ENCODE data around the gene COL9A3. TPM values are rescaled to one million over a fixed set of nuclear protein-coding genes. Genes with fewer than 3 reads are reported as not detected.

COL9A3 gene
- total RNA-seq, 1 experiment from 2014 or later = 150 TPM

DNA sequence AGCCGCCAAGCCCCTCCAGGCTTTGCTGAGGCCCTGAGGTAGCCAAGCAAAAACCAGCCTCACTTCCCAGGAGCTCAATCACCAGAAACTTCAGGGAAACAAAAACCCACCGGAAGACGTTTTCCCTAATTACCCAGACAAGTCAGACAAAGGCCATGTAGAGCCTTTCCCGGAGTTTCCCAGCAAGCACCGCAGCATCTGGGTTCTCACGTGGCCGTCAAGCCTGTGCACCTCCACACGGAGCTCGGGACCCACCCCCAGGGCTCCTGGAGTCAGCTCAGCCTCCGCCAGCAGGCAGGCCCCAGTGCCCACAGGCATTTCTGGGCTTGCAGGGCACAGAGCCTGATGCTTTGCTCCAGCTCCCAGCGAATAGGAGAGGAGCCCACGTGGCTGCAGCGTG lies 30.7 kb upstream of the COL9A3 start:
- no peaks in the 10 kb centered on the region for H3K36me3 Mint-ChIP-seq (ENCODE audit: insufficient read depth in 1 of 3, low read depth in 3 of 3)
- Histone ChIP-seq H2AK5ac (ENCODE audit: insufficient read length, low read length) (no peak overlapping the region), H3K9ac (ENCODE audit: extremely low read depth, insufficient read length, low read length) (no peak overlapping the region), H3K56ac (ENCODE audit: insufficient read length, low read depth, low read length) (no peak overlapping the region), H3K9me3 (ENCODE audit: control insufficient read depth, low read depth, low read length) (no peaks in the 10 kb centered on the region), H4K8ac (replicated peaks; ENCODE audit: insufficient read length, low read depth, low read length) (no peak overlapping the region), H3T11ph (ENCODE audit: low read length) (no peak overlapping the region), H3K79me2 (ENCODE audit: insufficient read depth, low read length) (no peaks in the 10 kb centered on the region), H3K4ac (ENCODE audit: low read depth, low read length) (no peak overlapping the region), H2BK12ac (ENCODE audit: insufficient read length, low read depth, low read length) (no peak overlapping the region), H3K79me1 (ENCODE audit: insufficient read depth, low read depth, low read length, poor library complexity, severe bottlenecking) (no peaks in the 10 kb centered on the region), H4K91ac (ENCODE audit: insufficient read length, low read depth, low read length) (no peak overlapping the region), H3K14ac (ENCODE audit: insufficient read depth, low read length) (no peak overlapping the region; the same call in 1 of the 2 replicates), H2BK120ac (ENCODE audit: low read depth, low read length, poor library complexity, severe bottlenecking) (no peak overlapping the region), H4K20me1 (ENCODE audit: control insufficient read depth, insufficient read depth, insufficient read length) (no peaks in the 10 kb centered on the region), H2BK5ac (ENCODE audit: insufficient read length, low read length) (no peak overlapping the region), H3K4me1 (ENCODE audit: insufficient read depth, low read length) (no peaks in the 10 kb centered on the region), H2BK20ac (ENCODE audit: low read depth, low read length, poor library complexity, severe bottlenecking) (no peak overlapping the region), H3K27ac (ENCODE audit: insufficient read length, low read depth, low read length) (no peak overlapping the region), H2BK15ac (ENCODE audit: low read depth, low read length) (no peak overlapping the region), H3K27me3 (ENCODE audit: insufficient read depth, low read length) (no peaks in the 10 kb centered on the region), H3K23me2 (ENCODE audit: insufficient read length, low read depth, low read length, poor library complexity, severe bottlenecking) (no peaks in the 10 kb centered on the region), H2AFZ (ENCODE audit: low read length) (no peak overlapping the region), H3K18ac (ENCODE audit: insufficient read length, low read depth, low read length) (no peak overlapping the region), H3K4me2 (ENCODE audit: insufficient read depth, insufficient read length, low read length) (no peak overlapping the region), H4K5ac (ENCODE audit: insufficient read length, low read depth, low read length) (no peak overlapping the region), H3K23ac (ENCODE audit: insufficient read length, low read depth, low read length) (no peak overlapping the region)
- no peak for TF ChIP-seq CTCF (conservative IDR thresholded peaks at IDR 0.05)
- no peaks in the 10 kb centered on the region; a peak in 1 of 5 replicates for H3K9me3 Mint-ChIP-seq
- no CpG with 5 or more reads among the region's 13 CpGs for WGBS (ENCODE audit: extremely low coverage, insufficient read length, low lambda C conversion rate)
- H3K4me3 Mint-ChIP-seq = no peak overlapping the region
- DNase-seq = no peak
- peak overlapping the region in 1 of 3 experiments; percentile 40; a peak in 1 of 7 replicates for H3K27ac Mint-ChIP-seq
- H3K4me1 Mint-ChIP-seq = peaks cover 7 to 8% of the 10 kb centered on the region in 2 experiments
- peaks cover 20% of the 10 kb centered on the region for H3K27me3 Mint-ChIP-seq (ENCODE audit: low read depth)

Data from H9 (cell line).